Upper lobe of right lung (tissue), 1 donor: ENCODE measurements around the gene TOGARAM2. TPM values are rescaled to one million over a fixed set of nuclear protein-coding genes. Genes with fewer than 3 reads are reported as not detected.

Source experiments
- ATAC-seq: fragments of 200-7000 bp; cut with Tn5 transposase; one replicate; pipeline ENCODE4 v1.9.1; 2020; ENCODE audit warnings: mild to moderate bottlenecking, moderate library complexity
- DNase-seq: peaks from one replicate; pipeline ENCODE4 v3.0.0-alpha.2; 2020
- H3K27ac ChIP-seq: fragments of 200-600 bp; one replicate; pipeline ENCODE4 v1.8.0; 2022
- H3K27me3 ChIP-seq: fragments of 200-600 bp; one replicate; pipeline ENCODE4 v1.8.0; 2022; ENCODE audit warnings: mild to moderate bottlenecking
- H3K36me3 ChIP-seq: fragments of 200-600 bp; one replicate; pipeline ENCODE4 v1.8.0; 2022
- H3K4me1 ChIP-seq: fragments of 200-600 bp; one replicate; pipeline ENCODE4 v1.8.0; 2022
- H3K4me3 ChIP-seq: fragments of 200-600 bp; one replicate; pipeline ENCODE4 v1.8.0; 2022; ENCODE audit warnings: mild to moderate bottlenecking
- H3K9me3 ChIP-seq: fragments of 200-600 bp; one replicate; pipeline ENCODE4 v1.8.0; 2022
- intact Hi-C: fragments of 100-400 bp; cut with DNase I; formaldehyde crosslinking; loops from one replicate; pipeline ENCODE4 v1.11.0; 2022
- total RNA-seq: library from RNA; stranded (reverse); fragmentation: NEBNext Ultra II Directional; extraction: Animal tissue kit (Norgen Biotek cat#: 25700); gene quantifications from one replicate; pipeline ENCODE4 v1.2.1, GENCODE V29; 2021
- TF ChIP-seq, protein P1 (sequence below): fragments of 200-600 bp; IDR thresholded peaks from one replicate; pipeline ENCODE4 v1.8.0; 2022; ENCODE audit warnings: antibody characterized with exemption
- donor health status: DM: no; HTN: yes; CAD: no; lungs with severe emphysema.

TOGARAM2 gene
- total RNA-seq, 1 donor from 2014 or later = 0.72 TPM

- peak overlapping the region; percentile 47 for H3K27ac ChIP-seq
- no peak overlapping the region for H3K4me3 ChIP-seq
- intact Hi-C loops = no loop called here
- no peaks in the 10 kb centered on the region for H3K9me3 ChIP-seq
- H3K4me1 ChIP-seq = peaks cover 23% of the 10 kb centered on the region
- no peaks in the 10 kb centered on the region for H3K36me3 ChIP-seq
- no peak for ATAC-seq
- no peaks in the 10 kb centered on the region for H3K27me3 ChIP-seq
- TF ChIP-seq, protein P1, sequence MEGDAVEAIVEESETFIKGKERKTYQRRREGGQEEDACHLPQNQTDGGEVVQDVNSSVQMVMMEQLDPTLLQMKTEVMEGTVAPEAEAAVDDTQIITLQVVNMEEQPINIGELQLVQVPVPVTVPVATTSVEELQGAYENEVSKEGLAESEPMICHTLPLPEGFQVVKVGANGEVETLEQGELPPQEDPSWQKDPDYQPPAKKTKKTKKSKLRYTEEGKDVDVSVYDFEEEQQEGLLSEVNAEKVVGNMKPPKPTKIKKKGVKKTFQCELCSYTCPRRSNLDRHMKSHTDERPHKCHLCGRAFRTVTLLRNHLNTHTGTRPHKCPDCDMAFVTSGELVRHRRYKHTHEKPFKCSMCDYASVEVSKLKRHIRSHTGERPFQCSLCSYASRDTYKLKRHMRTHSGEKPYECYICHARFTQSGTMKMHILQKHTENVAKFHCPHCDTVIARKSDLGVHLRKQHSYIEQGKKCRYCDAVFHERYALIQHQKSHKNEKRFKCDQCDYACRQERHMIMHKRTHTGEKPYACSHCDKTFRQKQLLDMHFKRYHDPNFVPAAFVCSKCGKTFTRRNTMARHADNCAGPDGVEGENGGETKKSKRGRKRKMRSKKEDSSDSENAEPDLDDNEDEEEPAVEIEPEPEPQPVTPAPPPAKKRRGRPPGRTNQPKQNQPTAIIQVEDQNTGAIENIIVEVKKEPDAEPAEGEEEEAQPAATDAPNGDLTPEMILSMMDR = no peak
- no peak for DNase-seq
These were observed 35.4 kb downstream of the TOGARAM2 start for GRCh38 chr2:29016504-29016903.

DNA sequence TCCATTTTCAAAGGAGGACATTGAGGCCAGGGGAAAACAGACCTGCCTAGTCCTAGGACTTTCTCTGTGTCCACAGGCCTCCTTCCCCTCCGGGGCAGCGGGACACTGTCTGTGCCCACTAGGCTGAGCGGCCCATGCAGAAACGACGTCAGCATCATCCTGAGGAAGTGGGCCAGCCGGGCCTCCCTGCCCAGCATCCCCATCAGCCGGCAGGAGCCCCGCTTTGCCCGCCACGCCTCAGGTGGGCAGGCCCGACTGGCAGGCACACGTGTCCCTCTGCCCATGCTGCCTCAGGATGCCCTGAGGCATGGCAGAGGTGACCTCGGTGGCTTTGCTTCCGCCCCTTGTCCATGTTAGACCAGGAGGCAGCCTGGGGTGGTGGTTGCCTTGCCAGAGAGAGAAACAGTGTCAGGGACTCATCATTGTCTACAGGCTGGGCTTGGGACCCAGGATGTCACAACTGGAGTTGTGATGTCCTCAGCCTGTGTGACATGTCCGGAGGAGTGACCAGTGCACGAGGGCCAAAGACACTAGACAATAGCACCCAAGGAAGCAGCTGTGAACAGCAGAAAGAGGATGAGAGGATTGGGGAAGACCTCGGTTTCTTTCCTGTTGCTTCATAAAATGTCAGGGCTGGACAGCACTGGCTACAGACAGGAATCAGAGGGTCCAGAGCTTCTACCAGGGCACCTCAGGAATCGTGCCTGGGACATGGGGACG lies 36.8 kb downstream of the TOGARAM2 start:
- Histone ChIP-seq H3K4me3 (no peak overlapping the region), H3K36me3 (no peaks in the 10 kb centered on the region), H3K27me3 (no peaks in the 10 kb centered on the region), H3K27ac (no peak overlapping the region), H3K4me1 (peaks cover 9% of the 10 kb centered on the region), H3K9me3 (no peaks in the 10 kb centered on the region)
- peak; percentile 59 for DNase-seq
- peak; percentile 36 for ATAC-seq
- intact Hi-C loops = no loop called here
- TF ChIP-seq, protein P1 = no peak

DNA sequence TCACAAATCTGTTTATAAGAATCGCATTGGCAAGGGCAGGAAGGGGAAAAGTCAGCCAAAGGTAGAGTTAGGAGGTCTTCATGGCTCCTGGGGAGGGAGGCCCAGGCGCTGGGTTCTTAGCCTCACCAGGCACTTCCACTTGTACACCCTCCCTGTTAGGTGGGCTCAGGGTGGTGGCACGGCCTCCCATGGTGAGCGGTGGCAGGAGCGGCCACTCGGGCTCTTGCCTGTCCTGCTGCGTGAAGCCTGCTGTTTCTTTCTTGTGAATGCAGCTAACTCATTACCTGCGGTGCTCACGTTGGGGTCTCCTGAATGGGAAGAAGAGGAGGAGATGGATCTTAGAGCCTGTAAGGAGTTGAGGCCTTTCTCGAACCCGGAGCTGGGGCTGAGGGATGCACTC lies 40.8 kb downstream of the TOGARAM2 start:
- Histone ChIP-seq H3K4me3 (no peak overlapping the region), H3K27ac (no peak overlapping the region), H3K27me3 (no peaks in the 10 kb centered on the region), H3K36me3 (no peaks in the 10 kb centered on the region), H3K9me3 (no peaks in the 10 kb centered on the region), H3K4me1 (peaks cover 4% of the 10 kb centered on the region)
- intact Hi-C loops = no loop called here
- no peak for DNase-seq
- ATAC-seq = no peak
- TF ChIP-seq, protein P1 = no peak

GRCh38 chr2:29022679-29023078 lies 41.6 kb downstream of the TOGARAM2 start:
- no peak overlapping the region for H3K27ac ChIP-seq
- no peaks in the 10 kb centered on the region for H3K36me3 ChIP-seq
- intact Hi-C loops = no loop called here
- no peaks in the 10 kb centered on the region for H3K4me1 ChIP-seq
- H3K9me3 ChIP-seq = no peaks in the 10 kb centered on the region
- H3K27me3 ChIP-seq = no peaks in the 10 kb centered on the region
- no peak overlapping the region for H3K4me3 ChIP-seq
- TF ChIP-seq, protein P1 = no peak
- no peak for DNase-seq
- ATAC-seq = no peak

DNA sequence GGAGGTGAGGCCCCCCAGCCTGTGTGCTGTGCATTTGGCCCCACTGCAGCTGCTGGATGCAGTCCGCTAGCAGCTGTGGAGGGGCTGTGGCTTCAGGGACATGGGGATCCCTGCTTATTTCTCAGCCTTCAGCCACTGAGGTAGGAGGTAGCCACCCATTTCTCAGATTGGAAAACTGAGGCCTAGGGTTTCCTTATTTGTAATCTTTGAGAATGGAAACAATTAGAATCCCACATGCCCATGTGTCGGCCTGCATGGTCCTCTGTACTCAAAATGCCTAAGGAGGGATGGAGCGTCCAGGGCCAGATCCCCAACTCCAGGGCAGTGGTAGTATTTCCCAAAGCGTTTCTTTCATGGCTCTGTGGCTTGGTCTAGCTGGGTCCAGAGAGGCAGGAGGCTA lies 42.1 kb downstream of the TOGARAM2 start:
- ATAC-seq = no peak
- no peak overlapping the region for H3K27ac ChIP-seq
- intact Hi-C loops = no loop called here
- H3K9me3 ChIP-seq = no peaks in the 10 kb centered on the region
- H3K36me3 ChIP-seq = no peaks in the 10 kb centered on the region
- DNase-seq = no peak
- no peaks in the 10 kb centered on the region for H3K4me1 ChIP-seq
- H3K4me3 ChIP-seq = no peak overlapping the region
- H3K27me3 ChIP-seq = no peaks in the 10 kb centered on the region
- TF ChIP-seq, protein P1 = no peak
